Measurements from ENCODE around the gene TSPAN14.
"Not testable (repeated sequence)": the region's sequence is repeated elsewhere in the genome, so short reads cannot be mapped to it uniquely, and the experiment has no call there.

TSPAN14 gene

GRCh38 chr10:80453842-80454512 is at the start of gene TSPAN14:
Gene TSPAN14, plus strand, starts transcription at chr10:80454310. Its CDS starts 34,924 bp downstream, at chr10:80489234.
- in situ Hi-C loops (cut with HindIII; ENCODE audit: low sequenced_read_pairs), result no loop called here

- in situ Hi-C loops (cut with HindIII; ENCODE audit: low sequenced_read_pairs), result no loop called here
These were observed 49.1 kb upstream of the TSPAN14 start for GRCh38 chr10:80405035-80405434.

GRCh38 chr10:80405626-80406025 is 48.5 kb upstream of the TSPAN14 start:
- in situ Hi-C loops (cut with HindIII; ENCODE audit: low sequenced_read_pairs), result no loop called here

- in situ Hi-C loops (cut with HindIII; ENCODE audit: low sequenced_read_pairs), result no loop called here
These were observed 47.9 kb upstream of the TSPAN14 start for GRCh38 chr10:80406204-80406603.

GRCh38 chr10:80407812-80408241 is 46.3 kb upstream of the TSPAN14 start:
- in situ Hi-C loops (cut with HindIII; ENCODE audit: low sequenced_read_pairs), result no loop called here

- in situ Hi-C loops (cut with HindIII; ENCODE audit: low sequenced_read_pairs), result no loop called here
These were observed 45.6 kb upstream of the TSPAN14 start, which contains the start of gene PRXL2A for GRCh38 chr10:80408242-80409101. Gene PRXL2A, plus strand, starts transcription at chr10:80408551. Its CDS starts 11,917 bp downstream, at chr10:80420468.

GRCh38 chr10:80409121-80409520 is 45.0 kb upstream of the TSPAN14 start:
- in situ Hi-C loops (cut with HindIII; ENCODE audit: low sequenced_read_pairs), result no loop called here

GRCh38 chr10:80410122-80410521 is 44.0 kb upstream of the TSPAN14 start:
- in situ Hi-C loops (cut with HindIII; ENCODE audit: low sequenced_read_pairs), result no loop called here

- in situ Hi-C loops (cut with HindIII; ENCODE audit: low sequenced_read_pairs), result no loop called here
These were observed 43.4 kb upstream of the TSPAN14 start for GRCh38 chr10:80410578-80411145.

GRCh38 chr10:80411267-80411668 is 42.8 kb upstream of the TSPAN14 start:
- in situ Hi-C loops (cut with HindIII; ENCODE audit: low sequenced_read_pairs), result no loop called here

- in situ Hi-C loops (cut with HindIII; ENCODE audit: low sequenced_read_pairs), result no loop called here
These were observed 42.4 kb upstream of the TSPAN14 start for GRCh38 chr10:80411681-80412220.

- in situ Hi-C loops (cut with HindIII; ENCODE audit: low sequenced_read_pairs), result no loop called here
These were observed 41.6 kb upstream of the TSPAN14 start for GRCh38 chr10:80412486-80412885.

GRCh38 chr10:80413271-80413996 is 40.7 kb upstream of the TSPAN14 start:
- in situ Hi-C loops (cut with HindIII; ENCODE audit: low sequenced_read_pairs), result no loop called here

- in situ Hi-C loops (cut with HindIII; ENCODE audit: low sequenced_read_pairs), result no loop called here
These were observed 39.8 kb upstream of the TSPAN14 start for GRCh38 chr10:80414142-80414895.

GRCh38 chr10:80415734-80416478 is 38.2 kb upstream of the TSPAN14 start:
- in situ Hi-C loops (cut with HindIII; ENCODE audit: low sequenced_read_pairs), result no loop called here

- in situ Hi-C loops (cut with HindIII; ENCODE audit: low sequenced_read_pairs), result no loop called here
These were observed 37.5 kb upstream of the TSPAN14 start for GRCh38 chr10:80416479-80417098.

- in situ Hi-C loops (cut with HindIII; ENCODE audit: low sequenced_read_pairs), result not testable (repeated sequence)
These were observed 36.9 kb upstream of the TSPAN14 start for GRCh38 chr10:80417256-80417655.

- in situ Hi-C loops (cut with HindIII; ENCODE audit: low sequenced_read_pairs), result loop anchor here (5.0 kb wide), 1 partner anchor 86 kb away; no protein-coding TSS in a partner anchor
These were observed 32.9 kb upstream of the TSPAN14 start for GRCh38 chr10:80421050-80421706.
